ENCODE results near the gene COLEC12.

Gene COLEC12

DNA sequence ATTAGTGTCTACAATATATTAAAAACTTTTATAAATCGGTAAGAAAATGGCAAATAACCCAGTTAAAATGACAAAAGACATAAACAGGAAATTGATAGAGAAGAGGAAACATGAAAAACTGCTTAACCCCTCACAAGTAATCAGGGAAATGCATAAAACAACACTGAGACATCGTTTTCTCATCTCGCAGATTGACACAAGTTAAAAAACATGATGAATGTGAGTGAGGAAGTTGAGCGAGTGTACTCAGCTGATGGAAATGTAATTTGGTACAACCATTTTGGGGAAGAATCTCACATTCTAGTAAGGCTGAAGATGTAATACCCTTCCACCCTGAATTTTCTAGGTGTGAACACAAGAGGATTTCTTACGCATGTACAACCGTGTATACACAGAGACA, 214.7 kb downstream of the COLEC12 start:
- no peaks in the 10 kb centered on the region for H3K4me1 ChIP-seq (ENCODE audit: insufficient read depth, low read length, poor library complexity, severe bottlenecking)
- H3K36me3 ChIP-seq (ENCODE audit: insufficient read depth, low read length) = no peaks in the 10 kb centered on the region
- no peaks in the 10 kb centered on the region for H4K20me1 ChIP-seq (ENCODE audit: insufficient read depth, low read length, poor library complexity, severe bottlenecking)
- no peak overlapping the region for H3K4me3 ChIP-seq (ENCODE audit: low read length, poor library complexity, severe bottlenecking)
- H3K27me3 ChIP-seq (ENCODE audit: insufficient read depth, low read length, poor library complexity, severe bottlenecking) = no peaks in the 10 kb centered on the region
- H3K9me3 ChIP-seq (ENCODE audit: insufficient read depth, low read depth, low read length) = no peaks in the 10 kb centered on the region
- no peak overlapping the region for H2AFZ ChIP-seq (ENCODE audit: low read length)
- no peaks in the 10 kb centered on the region for H3F3A ChIP-seq (ENCODE audit: low read depth)
- no peaks in the 10 kb centered on the region for H3K79me2 ChIP-seq (ENCODE audit: insufficient read depth, low read length)
- H3K9me2 ChIP-seq (replicated peaks; ENCODE audit: low read depth, low read length) = no peaks in the 10 kb centered on the region
- H3K4me2 ChIP-seq (ENCODE audit: low read depth, low read length, poor library complexity, severe bottlenecking) = no peak overlapping the region
- no peak for TF ChIP-seq EZH2phosphoT487 (IDR thresholded peaks at IDR 0.05; ENCODE audit: borderline replicate concordance)
- TF ChIP-seq, protein P1, sequence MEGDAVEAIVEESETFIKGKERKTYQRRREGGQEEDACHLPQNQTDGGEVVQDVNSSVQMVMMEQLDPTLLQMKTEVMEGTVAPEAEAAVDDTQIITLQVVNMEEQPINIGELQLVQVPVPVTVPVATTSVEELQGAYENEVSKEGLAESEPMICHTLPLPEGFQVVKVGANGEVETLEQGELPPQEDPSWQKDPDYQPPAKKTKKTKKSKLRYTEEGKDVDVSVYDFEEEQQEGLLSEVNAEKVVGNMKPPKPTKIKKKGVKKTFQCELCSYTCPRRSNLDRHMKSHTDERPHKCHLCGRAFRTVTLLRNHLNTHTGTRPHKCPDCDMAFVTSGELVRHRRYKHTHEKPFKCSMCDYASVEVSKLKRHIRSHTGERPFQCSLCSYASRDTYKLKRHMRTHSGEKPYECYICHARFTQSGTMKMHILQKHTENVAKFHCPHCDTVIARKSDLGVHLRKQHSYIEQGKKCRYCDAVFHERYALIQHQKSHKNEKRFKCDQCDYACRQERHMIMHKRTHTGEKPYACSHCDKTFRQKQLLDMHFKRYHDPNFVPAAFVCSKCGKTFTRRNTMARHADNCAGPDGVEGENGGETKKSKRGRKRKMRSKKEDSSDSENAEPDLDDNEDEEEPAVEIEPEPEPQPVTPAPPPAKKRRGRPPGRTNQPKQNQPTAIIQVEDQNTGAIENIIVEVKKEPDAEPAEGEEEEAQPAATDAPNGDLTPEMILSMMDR (conservative IDR thresholded peaks at IDR 0.05; ENCODE audit: low read length) = no peak
- no peak overlapping the region for H3K9ac ChIP-seq (ENCODE audit: low read depth, low read length, poor library complexity, severe bottlenecking)

DNA sequence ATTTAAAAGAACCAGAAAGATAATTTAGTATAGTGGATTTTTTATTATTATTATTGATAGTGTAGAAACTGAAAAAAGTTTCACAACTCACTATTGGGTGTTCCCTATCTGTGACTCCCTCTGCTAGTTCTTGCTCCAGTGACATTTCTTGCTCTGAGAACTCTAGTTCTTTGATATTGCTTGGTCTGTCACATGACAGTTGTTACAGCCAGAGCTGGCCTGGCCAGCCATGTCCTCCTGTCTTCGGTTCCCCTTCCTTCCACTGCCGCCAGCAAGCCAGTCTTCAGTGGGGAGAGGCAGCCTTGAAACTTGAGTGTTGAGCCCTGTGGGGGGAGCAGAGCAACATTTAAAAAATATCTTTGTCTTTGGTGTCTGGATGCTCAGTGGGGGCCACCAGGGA, 225.0 kb downstream of the COLEC12 start:
- H3K4me1 ChIP-seq (ENCODE audit: insufficient read depth, low read length, poor library complexity, severe bottlenecking) = no peaks in the 10 kb centered on the region
- no peaks in the 10 kb centered on the region for H3F3A ChIP-seq (ENCODE audit: low read depth)
- peaks cover 6% of the 10 kb centered on the region; the same call in 1 of the 2 replicates for H3K9me3 ChIP-seq (ENCODE audit: insufficient read depth, low read depth, low read length)
- H3K4me3 ChIP-seq (ENCODE audit: low read length, poor library complexity, severe bottlenecking) = no peak overlapping the region
- H3K79me2 ChIP-seq (ENCODE audit: insufficient read depth, low read length) = no peaks in the 10 kb centered on the region
- no peak overlapping the region for H3K4me2 ChIP-seq (ENCODE audit: low read depth, low read length, poor library complexity, severe bottlenecking)
- no peak overlapping the region for H2AFZ ChIP-seq (ENCODE audit: low read length)
- no peaks in the 10 kb centered on the region for H3K27me3 ChIP-seq (ENCODE audit: insufficient read depth, low read length, poor library complexity, severe bottlenecking)
- TF ChIP-seq, protein P1 (conservative IDR thresholded peaks at IDR 0.05; ENCODE audit: low read length) = no peak
- no peak for TF ChIP-seq EZH2phosphoT487 (IDR thresholded peaks at IDR 0.05; ENCODE audit: borderline replicate concordance)
- H4K20me1 ChIP-seq (ENCODE audit: insufficient read depth, low read length, poor library complexity, severe bottlenecking) = no peaks in the 10 kb centered on the region
- H3K9me2 ChIP-seq (replicated peaks; ENCODE audit: low read depth, low read length) = no peaks in the 10 kb centered on the region
- H3K36me3 ChIP-seq (ENCODE audit: insufficient read depth, low read length) = no peaks in the 10 kb centered on the region
- no peak overlapping the region for H3K9ac ChIP-seq (ENCODE audit: low read depth, low read length, poor library complexity, severe bottlenecking)

DNA sequence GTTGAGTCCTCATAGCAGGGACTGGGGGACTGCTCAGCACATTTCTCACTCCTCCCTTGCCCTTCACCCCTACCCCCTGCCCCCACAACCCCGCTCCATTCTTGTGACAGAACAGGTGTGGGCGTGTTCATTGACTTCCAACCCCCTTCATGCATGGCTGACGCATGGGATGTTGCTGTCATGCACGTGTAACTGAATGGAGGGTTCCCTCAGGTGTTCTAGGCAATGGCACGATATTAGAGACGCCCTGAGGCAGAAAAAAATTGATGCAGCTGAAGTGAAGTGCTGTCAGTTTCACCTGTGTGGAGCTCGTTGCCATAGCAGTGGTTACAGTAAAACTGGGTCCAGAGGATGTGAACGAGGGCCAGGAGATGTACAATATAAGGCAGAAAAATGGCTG, 226.2 kb downstream of the COLEC12 start:
- no peak overlapping the region for H3K4me2 ChIP-seq (ENCODE audit: low read depth, low read length, poor library complexity, severe bottlenecking)
- no peaks in the 10 kb centered on the region for H3K36me3 ChIP-seq (ENCODE audit: insufficient read depth, low read length)
- H3K4me1 ChIP-seq (ENCODE audit: insufficient read depth, low read length, poor library complexity, severe bottlenecking) = peaks cover 2% of the 10 kb centered on the region
- no peak for TF ChIP-seq EZH2phosphoT487 (IDR thresholded peaks at IDR 0.05; ENCODE audit: borderline replicate concordance)
- TF ChIP-seq, protein P1 (conservative IDR thresholded peaks at IDR 0.05; ENCODE audit: low read length) = no peak
- H3K9ac ChIP-seq (ENCODE audit: low read depth, low read length, poor library complexity, severe bottlenecking) = no peak overlapping the region
- H4K20me1 ChIP-seq (ENCODE audit: insufficient read depth, low read length, poor library complexity, severe bottlenecking) = no peaks in the 10 kb centered on the region
- no peaks in the 10 kb centered on the region for H3F3A ChIP-seq (ENCODE audit: low read depth)
- no peaks in the 10 kb centered on the region for H3K9me2 ChIP-seq (replicated peaks; ENCODE audit: low read depth, low read length)
- H3K9me3 ChIP-seq (ENCODE audit: insufficient read depth, low read depth, low read length) = peaks cover 5% of the 10 kb centered on the region; the same call in 1 of the 2 replicates
- H3K4me3 ChIP-seq (ENCODE audit: low read length, poor library complexity, severe bottlenecking) = no peak overlapping the region
- no peak overlapping the region for H2AFZ ChIP-seq (ENCODE audit: low read length)
- H3K27me3 ChIP-seq (ENCODE audit: insufficient read depth, low read length, poor library complexity, severe bottlenecking) = no peaks in the 10 kb centered on the region
- H3K79me2 ChIP-seq (ENCODE audit: insufficient read depth, low read length) = no peaks in the 10 kb centered on the region
